Loucy (cell line): ENCODE results near the gene XYLB.
A peak's percentile ranks its signal among the peaks of the same experiment; 100 is the strongest.

Source experiments
- H2AFZ ChIP-seq: fragments of 200-600 bp; sonication (generic); 2 replicates; pipeline ENCODE4 v1.6.0; 2016; ENCODE audit warnings: antibody characterized with exemption, mild to moderate bottlenecking, low read length, moderate library complexity
- H3F3A ChIP-seq: fragments of 200-600 bp; 2 replicates; pipeline ENCODE4 v1.6.0; 2016; ENCODE audit warnings: antibody characterized with exemption, low read depth, mild to moderate bottlenecking
- H3K27me3 ChIP-seq: fragments of 200-600 bp; sonication (generic); 2 replicates; pipeline ENCODE4 v1.6.1; 2014; ENCODE audit warnings: low read length, mild to moderate bottlenecking; ENCODE audit not compliant: insufficient read depth, poor library complexity, severe bottlenecking
- H3K36me3 ChIP-seq: fragments of 200-600 bp; sonication (generic); 2 replicates; pipeline ENCODE4 v1.6.1; 2016; ENCODE audit warnings: low read length; ENCODE audit not compliant: insufficient read depth
- H3K4me1 ChIP-seq: fragments of 200-600 bp; sonication (generic); 2 replicates; pipeline ENCODE4 v1.5.1; 2014; ENCODE audit warnings: low read length, mild to moderate bottlenecking; ENCODE audit not compliant: insufficient read depth, poor library complexity, severe bottlenecking
- H3K4me2 ChIP-seq: fragments of 200-600 bp; sonication (generic); 2 replicates; pipeline ENCODE4 v1.6.0; 2014; ENCODE audit warnings: antibody characterized with exemption, low read length, low read depth, mild to moderate bottlenecking; ENCODE audit not compliant: poor library complexity, severe bottlenecking
- H3K4me3 ChIP-seq: fragments of 200-600 bp; sonication (generic); 2 replicates; pipeline ENCODE4 v1.5.1; 2014; ENCODE audit warnings: low read length, mild to moderate bottlenecking, mixed read lengths; ENCODE audit not compliant: poor library complexity, severe bottlenecking
- H3K79me2 ChIP-seq: fragments of 200-600 bp; sonication (generic); 2 replicates; pipeline ENCODE4 v1.6.1; 2014; ENCODE audit warnings: low read length; ENCODE audit not compliant: insufficient read depth
- H3K9ac ChIP-seq: fragments of 200-600 bp; sonication (generic); 2 replicates; pipeline ENCODE4 v1.6.0; 2014; ENCODE audit warnings: mild to moderate bottlenecking, low read depth, low read length, moderate library complexity; ENCODE audit not compliant: poor library complexity, severe bottlenecking
- H3K9me2 ChIP-seq: fragments of 200-600 bp; sonication (generic); replicated peaks from 2 replicates; pipeline ENCODE4 v1.6.1; 2016; ENCODE audit warnings: low read depth, low read length, mixed read lengths
- H3K9me3 ChIP-seq: fragments of 200-600 bp; sonication (generic); 2 replicates; pipeline ENCODE4 v1.6.1; 2014; ENCODE audit warnings: mild to moderate bottlenecking, antibody characterized with exemption, low read length, low read depth; ENCODE audit not compliant: insufficient read depth
- H4K20me1 ChIP-seq: fragments of 200-600 bp; sonication (generic); 2 replicates; pipeline ENCODE4 v1.6.0; 2014; ENCODE audit warnings: antibody characterized with exemption, low read length, mild to moderate bottlenecking; ENCODE audit not compliant: insufficient read depth, poor library complexity, severe bottlenecking
- EZH2phosphoT487 ChIP-seq: fragments of 200-600 bp; IDR thresholded peaks from 2 replicates; pipeline ENCODE4 v1.6.1; 2018; ENCODE audit warnings: antibody characterized with exemption, mild to moderate bottlenecking, moderate library complexity, borderline replicate concordance
- TF ChIP-seq, protein P1 (sequence below): fragments of 200-600 bp; sonication (generic); conservative IDR thresholded peaks from 2 replicates; pipeline ENCODE4 v1.5.1; 2014; ENCODE audit warnings: mild to moderate bottlenecking, antibody characterized with exemption, low read length

XYLB gene

DNA sequence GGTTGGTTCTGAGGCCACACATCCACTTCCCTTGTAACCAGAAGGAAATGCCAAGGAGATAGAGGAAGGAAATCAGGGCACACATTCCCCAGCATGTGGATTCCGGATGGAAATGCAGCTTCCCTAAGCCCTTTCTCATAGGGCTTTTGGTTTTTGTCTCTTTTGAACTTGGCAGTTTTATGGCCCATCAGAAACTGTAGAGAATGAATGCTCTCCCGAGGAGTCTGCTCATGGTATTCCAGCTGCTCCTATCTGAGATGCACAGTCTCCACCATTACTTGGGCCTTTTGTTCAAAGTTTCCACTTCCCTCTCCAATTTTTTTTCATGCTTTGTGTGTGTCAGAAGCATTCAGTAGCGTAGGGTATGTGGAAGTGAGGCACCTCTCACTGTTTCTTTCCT lies 21.2 kb downstream of the XYLB start:
- Histone ChIP-seq H3F3A (no peaks in the 10 kb centered on the region), H3K27me3 (no peaks in the 10 kb centered on the region), H3K9ac (no peak overlapping the region), H3K9me2 (no peaks in the 10 kb centered on the region), H2AFZ (no peak overlapping the region), H3K4me1 (peaks cover 4% of the 10 kb centered on the region), H3K36me3 (peaks cover 59% of the 10 kb centered on the region; the same call in 1 of the 2 replicates), H3K79me2 (no peaks in the 10 kb centered on the region), H3K4me2 (no peak overlapping the region), H4K20me1 (no peaks in the 10 kb centered on the region), H3K9me3 (peaks cover 4% of the 10 kb centered on the region; the same call in 1 of the 2 replicates), H3K4me3 (no peak overlapping the region)
- TF ChIP-seq, protein P1, sequence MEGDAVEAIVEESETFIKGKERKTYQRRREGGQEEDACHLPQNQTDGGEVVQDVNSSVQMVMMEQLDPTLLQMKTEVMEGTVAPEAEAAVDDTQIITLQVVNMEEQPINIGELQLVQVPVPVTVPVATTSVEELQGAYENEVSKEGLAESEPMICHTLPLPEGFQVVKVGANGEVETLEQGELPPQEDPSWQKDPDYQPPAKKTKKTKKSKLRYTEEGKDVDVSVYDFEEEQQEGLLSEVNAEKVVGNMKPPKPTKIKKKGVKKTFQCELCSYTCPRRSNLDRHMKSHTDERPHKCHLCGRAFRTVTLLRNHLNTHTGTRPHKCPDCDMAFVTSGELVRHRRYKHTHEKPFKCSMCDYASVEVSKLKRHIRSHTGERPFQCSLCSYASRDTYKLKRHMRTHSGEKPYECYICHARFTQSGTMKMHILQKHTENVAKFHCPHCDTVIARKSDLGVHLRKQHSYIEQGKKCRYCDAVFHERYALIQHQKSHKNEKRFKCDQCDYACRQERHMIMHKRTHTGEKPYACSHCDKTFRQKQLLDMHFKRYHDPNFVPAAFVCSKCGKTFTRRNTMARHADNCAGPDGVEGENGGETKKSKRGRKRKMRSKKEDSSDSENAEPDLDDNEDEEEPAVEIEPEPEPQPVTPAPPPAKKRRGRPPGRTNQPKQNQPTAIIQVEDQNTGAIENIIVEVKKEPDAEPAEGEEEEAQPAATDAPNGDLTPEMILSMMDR, result no peak
- TF ChIP-seq EZH2phosphoT487, result no peak

DNA sequence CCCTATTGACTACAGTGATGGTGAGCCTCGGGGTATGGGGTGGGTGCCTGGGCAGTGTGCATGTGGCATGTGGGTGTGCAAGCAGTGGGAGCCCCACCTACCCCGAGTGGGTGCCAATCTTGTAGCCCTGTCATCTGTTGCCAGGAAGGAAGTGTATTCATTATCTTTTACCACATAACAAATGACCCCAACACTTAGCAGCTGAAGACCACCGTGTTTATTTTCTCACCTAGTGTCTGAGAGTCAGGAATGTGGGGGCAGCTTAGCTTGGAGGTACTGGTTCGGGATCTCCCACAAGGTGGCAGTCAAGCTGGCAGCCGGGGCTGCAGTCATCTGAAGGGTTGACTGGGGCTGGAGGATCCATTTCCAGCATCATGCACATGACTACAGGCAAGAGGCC lies 21.7 kb downstream of the XYLB start:
- no peak overlapping the region for H3K4me3 ChIP-seq
- H3K79me2 ChIP-seq, result no peaks in the 10 kb centered on the region
- H3F3A ChIP-seq, result no peaks in the 10 kb centered on the region
- H3K9me3 ChIP-seq, result peaks cover 4% of the 10 kb centered on the region; the same call in 1 of the 2 replicates
- H2AFZ ChIP-seq, result no peak overlapping the region
- H3K4me2 ChIP-seq, result no peak overlapping the region
- no peaks in the 10 kb centered on the region for H3K9me2 ChIP-seq
- no peaks in the 10 kb centered on the region for H4K20me1 ChIP-seq
- H3K9ac ChIP-seq, result no peak overlapping the region
- peaks cover 56% of the 10 kb centered on the region; the same call in 1 of the 2 replicates for H3K36me3 ChIP-seq
- TF ChIP-seq EZH2phosphoT487, result no peak
- TF ChIP-seq, protein P1, result peak; percentile 31; the same call in 1 of the 2 replicates
- no peaks in the 10 kb centered on the region for H3K27me3 ChIP-seq
- H3K4me1 ChIP-seq, result peaks cover 4% of the 10 kb centered on the region

DNA sequence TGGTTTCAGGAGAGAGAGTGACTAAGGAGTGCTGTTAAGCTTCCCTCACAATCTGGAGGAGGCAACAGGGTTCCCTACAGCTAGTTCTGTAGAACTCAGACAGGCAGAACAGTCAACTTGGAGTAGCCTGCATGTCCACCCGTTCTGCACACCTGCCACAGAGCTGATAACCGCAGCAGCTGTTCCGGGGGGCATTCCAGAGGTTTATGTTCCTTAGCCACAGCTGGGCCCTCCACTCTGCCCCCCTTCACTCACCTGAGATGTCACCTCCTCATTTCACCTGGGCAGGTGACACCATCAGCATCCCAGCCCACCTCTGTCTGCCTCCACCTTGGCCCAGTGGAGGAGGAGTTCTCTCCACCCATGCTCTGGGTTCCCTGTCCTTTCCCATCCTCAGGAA lies 22.6 kb downstream of the XYLB start:
- no peak overlapping the region for H3K9ac ChIP-seq
- H3F3A ChIP-seq, result no peaks in the 10 kb centered on the region
- no peaks in the 10 kb centered on the region for H4K20me1 ChIP-seq
- H3K4me1 ChIP-seq, result peaks cover 8% of the 10 kb centered on the region
- no peak overlapping the region for H3K4me2 ChIP-seq
- H3K9me2 ChIP-seq, result no peaks in the 10 kb centered on the region
- H3K36me3 ChIP-seq, result peaks cover 47% of the 10 kb centered on the region; the same call in 1 of the 2 replicates
- H3K27me3 ChIP-seq, result no peaks in the 10 kb centered on the region
- H3K9me3 ChIP-seq, result peaks cover 4% of the 10 kb centered on the region; the same call in 1 of the 2 replicates
- no peak overlapping the region for H3K4me3 ChIP-seq
- H3K79me2 ChIP-seq, result no peaks in the 10 kb centered on the region
- H2AFZ ChIP-seq, result no peak overlapping the region
- TF ChIP-seq, protein P1, result no peak
- no peak for TF ChIP-seq EZH2phosphoT487
